ENCODE data around the gene CD99L2. TPM values are rescaled to one million over a fixed set of nuclear protein-coding genes. Genes with fewer than 3 reads are reported as not detected.

The CD99L2 gene
- total and polyA plus RNA-seq, 10 of the 15 experiments (the other 5 are each of a cell fraction or from before 2014, with no cell fraction given), result 1.1 to 22.9 (median 13.0) TPM

- FAIRE-seq (no peak), DNase-seq (ENCODE audit: low read depth, low spot score) (no peak), ATAC-seq (no peak)
- no peaks in the 10 kb centered on the region for H3K4me1 ChIP-seq (ENCODE audit: control insufficient read depth, insufficient read depth, low read length)
- no peaks in the 10 kb centered on the region for H4K20me1 ChIP-seq (ENCODE audit: control insufficient read depth, insufficient read depth)
- peaks cover 0 to 3% of the 10 kb centered on the region in 2 experiments; a peak in 2 of 4 replicates for H3K36me3 ChIP-seq (ENCODE audit: control insufficient read depth in 2 of 2, insufficient read depth in 2 of 2, low read length in 1 of 2)
- ChIA-PET CTCF (interaction anchor here (1.6 kb wide), 1 partner anchor 10 kb away, joined by 6 read pairs; no protein-coding TSS in a partner anchor), SMC1A (ENCODE audit: uncharacterized antibody, unreplicated experiment) (no interaction called here), RAD21 (ENCODE audit: unreplicated experiment) (no interaction called here), POLR2A (no interaction called here)
- no peak overlapping the region for H3K4me3 ChIP-seq
- H3K4me2 ChIP-seq (ENCODE audit: control insufficient read depth, insufficient read depth), result no peak overlapping the region
- BruUV-seq (replicated peaks), result no TSS peak
- WGBS (ENCODE audit: insufficient coverage, insufficient replicate concordance, low lambda C conversion rate, missing lambda C conversion rate), result 88% methylated on average over 8 of the region's 8 CpGs
- in situ Hi-C loops (cut with MboI) (loop anchor here (25.0 kb wide), 1 partner anchor 925 kb away; the partner anchor contains the start of gene PRRG3), intact Hi-C loops (cut with micrococcal nuclease; ENCODE audit: unreplicated experiment) (no loop called here)
- no peak for TF ChIP-seq NR2F1 (conservative IDR thresholded peaks at IDR 0.05)
- TF ChIP-seq SUPT20H (IDR thresholded peaks at IDR 0.05; ENCODE audit: borderline replicate concordance, control insufficient read depth, low read depth, low read length), result no peak
- TF ChIP-seq, protein P1, sequence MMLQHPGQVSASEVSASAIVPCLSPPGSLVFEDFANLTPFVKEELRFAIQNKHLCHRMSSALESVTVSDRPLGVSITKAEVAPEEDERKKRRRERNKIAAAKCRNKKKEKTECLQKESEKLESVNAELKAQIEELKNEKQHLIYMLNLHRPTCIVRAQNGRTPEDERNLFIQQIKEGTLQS (IDR thresholded peaks at IDR 0.05; ENCODE audit: borderline replicate concordance, extremely low read depth, low read depth, low read length), result no peak
- no peaks in the 10 kb centered on the region for H3K79me2 ChIP-seq (ENCODE audit: control insufficient read depth, insufficient read depth, low read length)
- H3K27me3 ChIP-seq (replicated peaks in 1 of 2; ENCODE audit: control insufficient read depth in 2 of 2, insufficient read depth in 2 of 2, low read length in 1 of 2), result no peaks in the 10 kb centered on the region
- no peaks in the 10 kb centered on the region for H3K9me3 ChIP-seq (replicated peaks; ENCODE audit: control insufficient read depth, insufficient read depth, low read length)
- no peak overlapping the region for H3K27ac ChIP-seq (ENCODE audit: control insufficient read depth, insufficient read depth)
- no peak overlapping the region for H2AFZ ChIP-seq (ENCODE audit: control insufficient read depth, low read depth, low read length)
- H3K9ac ChIP-seq (ENCODE audit: control insufficient read depth, insufficient read depth, low read length), result no peak overlapping the region
Observed at GRCh38 chrX:150761819-150762216, 136.7 kb downstream of the CD99L2 start.

DNA sequence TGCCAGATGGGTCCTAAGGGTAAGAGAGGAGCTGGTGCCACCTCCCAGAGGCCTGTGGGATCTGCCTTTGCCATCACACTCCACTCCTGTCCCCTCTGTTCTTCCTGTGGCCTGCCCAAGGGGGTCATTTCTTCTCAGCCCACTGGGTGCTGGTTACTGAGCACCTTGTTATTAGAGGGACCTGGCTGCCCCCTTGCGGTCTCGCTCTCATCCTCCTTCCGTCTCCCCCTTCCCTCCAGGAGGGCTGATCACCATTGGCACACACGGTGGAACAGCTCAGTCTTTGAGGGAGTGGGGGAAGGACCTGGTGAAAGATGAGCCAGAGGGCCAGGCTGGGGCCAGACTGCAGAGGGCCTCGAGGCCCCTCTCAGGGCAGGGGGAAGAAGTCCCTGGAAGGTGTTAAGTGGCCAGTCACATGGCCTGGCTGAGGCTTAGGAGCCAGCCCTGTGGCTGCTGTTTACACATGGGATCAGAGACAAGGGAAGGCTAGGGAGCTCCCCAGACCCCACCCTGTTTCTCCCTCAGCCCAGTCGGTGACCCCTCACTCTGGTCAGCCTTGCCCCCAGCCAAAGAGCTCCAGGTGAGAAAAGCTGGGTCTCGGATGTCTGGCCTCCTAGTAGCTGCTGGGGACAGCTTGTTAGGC lies 137.2 kb downstream of the CD99L2 start:
- no peaks in the 10 kb centered on the region for H3K9me3 ChIP-seq (replicated peaks; ENCODE audit: control insufficient read depth, insufficient read depth, low read length)
- no peaks in the 10 kb centered on the region for H3K4me1 ChIP-seq (ENCODE audit: control insufficient read depth, insufficient read depth, low read length)
- ATAC-seq (no peak), DNase-seq (ENCODE audit: low read depth, low spot score) (no peak), FAIRE-seq (no peak)
- POLR2A ChIA-PET, result no interaction called here
- H2AFZ ChIP-seq (ENCODE audit: control insufficient read depth, low read depth, low read length), result no peak overlapping the region
- H3K79me2 ChIP-seq (ENCODE audit: control insufficient read depth, insufficient read depth, low read length), result no peaks in the 10 kb centered on the region
- intact Hi-C loops (cut with micrococcal nuclease; ENCODE audit: unreplicated experiment) (no loop called here), in situ Hi-C loops (cut with MboI) (loop anchor here (25.0 kb wide), 1 partner anchor 926 kb away; the partner anchor contains the start of gene PRRG3)
- SMC1A ChIA-PET (ENCODE audit: uncharacterized antibody, unreplicated experiment), result no interaction called here
- H3K4me2 ChIP-seq (ENCODE audit: control insufficient read depth, insufficient read depth), result no peak overlapping the region
- no peak overlapping the region for H3K4me3 ChIP-seq
- CTCF ChIA-PET, result interaction anchor here (0.6 to 1.6 kb wide), 3 partner anchors 11 to 322 kb away, joined by 3 to 6 read pairs (median 3); no protein-coding TSS in a partner anchor
- no TSS peak for BruUV-seq (replicated peaks)
- 62% methylated on average over 7 of the region's 7 CpGs for WGBS (ENCODE audit: insufficient coverage, insufficient replicate concordance, low lambda C conversion rate, missing lambda C conversion rate)
- RAD21 ChIA-PET (ENCODE audit: unreplicated experiment), result no interaction called here
- no peak overlapping the region for H3K27ac ChIP-seq (ENCODE audit: control insufficient read depth, insufficient read depth)
- no peaks in the 10 kb centered on the region for H4K20me1 ChIP-seq (ENCODE audit: control insufficient read depth, insufficient read depth)
- peaks cover 0 to 3% of the 10 kb centered on the region in 2 experiments; a peak in 2 of 4 replicates for H3K36me3 ChIP-seq (ENCODE audit: control insufficient read depth in 2 of 2, insufficient read depth in 2 of 2, low read length in 1 of 2)
- no peak overlapping the region for H3K9ac ChIP-seq (ENCODE audit: control insufficient read depth, insufficient read depth, low read length)
- no peaks in the 10 kb centered on the region for H3K27me3 ChIP-seq (replicated peaks in 1 of 2; ENCODE audit: control insufficient read depth in 2 of 2, insufficient read depth in 2 of 2, low read length in 1 of 2)
- no peak for TF ChIP-seq ZNF207 (IDR thresholded peaks at IDR 0.05; ENCODE audit: borderline replicate concordance)
- TF ChIP-seq, protein P2, sequence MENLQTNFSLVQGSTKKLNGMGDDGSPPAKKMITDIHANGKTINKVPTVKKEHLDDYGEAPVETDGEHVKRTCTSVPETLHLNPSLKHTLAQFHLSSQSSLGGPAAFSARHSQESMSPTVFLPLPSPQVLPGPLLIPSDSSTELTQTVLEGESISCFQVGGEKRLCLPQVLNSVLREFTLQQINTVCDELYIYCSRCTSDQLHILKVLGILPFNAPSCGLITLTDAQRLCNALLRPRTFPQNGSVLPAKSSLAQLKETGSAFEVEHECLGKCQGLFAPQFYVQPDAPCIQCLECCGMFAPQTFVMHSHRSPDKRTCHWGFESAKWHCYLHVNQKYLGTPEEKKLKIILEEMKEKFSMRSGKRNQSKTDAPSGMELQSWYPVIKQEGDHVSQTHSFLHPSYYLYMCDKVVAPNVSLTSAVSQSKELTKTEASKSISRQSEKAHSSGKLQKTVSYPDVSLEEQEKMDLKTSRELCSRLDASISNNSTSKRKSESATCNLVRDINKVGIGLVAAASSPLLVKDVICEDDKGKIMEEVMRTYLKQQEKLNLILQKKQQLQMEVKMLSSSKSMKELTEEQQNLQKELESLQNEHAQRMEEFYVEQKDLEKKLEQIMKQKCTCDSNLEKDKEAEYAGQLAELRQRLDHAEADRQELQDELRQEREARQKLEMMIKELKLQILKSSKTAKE (IDR thresholded peaks at IDR 0.05; ENCODE audit: low read depth, poor library complexity, severe bottlenecking), result no peak
- no peak for TF ChIP-seq MTA3 (IDR thresholded peaks at IDR 0.05; ENCODE audit: borderline replicate concordance, low read length)
- TF ChIP-seq NFYA (IDR thresholded peaks at IDR 0.05; ENCODE audit: borderline replicate concordance, low read depth, low read length), result no peak
- TF ChIP-seq ATF2 (IDR thresholded peaks at IDR 0.05; ENCODE audit: low read length), result no peak
- no peak for TF ChIP-seq SUPT20H (IDR thresholded peaks at IDR 0.05; ENCODE audit: borderline replicate concordance, control insufficient read depth, low read depth, low read length)
- no peak for TF ChIP-seq SMARCA5 (IDR thresholded peaks at IDR 0.05)
- no peak for TF ChIP-seq ZZZ3 (IDR thresholded peaks at IDR 0.05; ENCODE audit: control insufficient read depth, insufficient read length, low read depth)
- TF ChIP-seq SREBF1 (IDR thresholded peaks at IDR 0.05; ENCODE audit: low read length), result no peak

Data from GM12878 (cell line).